ENCODE measurements around the gene RRP8. TPM values are rescaled to one million over a fixed set of nuclear protein-coding genes. Genes with fewer than 3 reads are reported as not detected.

The RRP8 gene
- total and polyA plus RNA-seq, 2 donors (not counting 1 experiment from before 2014, with no cell fraction given), result 8.6 to 29.4 TPM

- no peak overlapping the region for H3K4me3 Mint-ChIP-seq
- no peak overlapping the region for H3K4me2 ChIP-seq (replicated peaks; ENCODE audit: low read depth, low read length, poor library complexity, severe bottlenecking)
- no peaks in the 10 kb centered on the region for H3K4me1 ChIP-seq (ENCODE audit: control insufficient read depth in 2 of 2, insufficient read depth in 2 of 2, low read length in 2 of 2)
- 96% methylated on average over 11 of the region's 11 CpGs for WGBS (ENCODE audit: insufficient coverage)
- ATAC-seq (ENCODE audit: low read depth) (no peak), DNase-seq (no peak)
- CTCF ChIA-PET, result no interaction called here
- H3K9me3 ChIP-seq (ENCODE audit: control extremely low read depth in 1 of 3, control insufficient read depth in 2 of 3, insufficient read depth in 1 of 3, low read length in 2 of 3), result no peaks in the 10 kb centered on the region
- no peak overlapping the region for H3K9ac ChIP-seq (ENCODE audit: low read length)
- no peaks in the 10 kb centered on the region for H3K27me3 ChIP-seq (replicated peaks in 1 of 4; ENCODE audit: control extremely low read depth in 1 of 4, control insufficient read depth in 3 of 4, insufficient read depth in 4 of 4, low read length in 3 of 4)
- intact Hi-C loops (cut with micrococcal nuclease), result no loop called here
- no peak for TF ChIP-seq CTCF (IDR thresholded peaks at IDR 0.05)
- TF ChIP-seq EZH2 (IDR thresholded peaks at IDR 0.05; ENCODE audit: borderline replicate concordance, insufficient read depth, low read depth, low read length, poor library complexity, severe bottlenecking), result no peak
- H3K9me3 Mint-ChIP-seq (ENCODE audit: insufficient read depth), result no peaks in the 10 kb centered on the region
- H3K27ac ChIP-seq (ENCODE audit: low read length in 2 of 2), result no peak overlapping the region
- no peaks in the 10 kb centered on the region for H3K27me3 Mint-ChIP-seq
- H3K36me3 ChIP-seq (replicated peaks in 1 of 2; ENCODE audit: control extremely low read depth in 1 of 2, control insufficient read depth in 1 of 2, extremely low read depth in 1 of 2, insufficient read depth in 2 of 2, low read length in 1 of 2), result peaks cover 0 to 2% of the 10 kb centered on the region in 2 experiments
- H3K4me1 Mint-ChIP-seq, result no peaks in the 10 kb centered on the region
- no peak overlapping the region for H2AFZ ChIP-seq (ENCODE audit: insufficient read depth, low read depth, low read length, poor library complexity, severe bottlenecking)
- H3K79me2 ChIP-seq (ENCODE audit: control insufficient read depth, insufficient read depth, low read length), result no peaks in the 10 kb centered on the region
- no peaks in the 10 kb centered on the region for H4K20me1 ChIP-seq (ENCODE audit: control insufficient read depth, insufficient read depth, low read length, poor library complexity, severe bottlenecking)
- no peak overlapping the region for H3K27ac Mint-ChIP-seq
- H3K4me3 ChIP-seq (ENCODE audit: control extremely low read depth in 1 of 5, extremely low read depth in 1 of 5, insufficient read depth in 1 of 5, low read depth in 2 of 5, low read length in 4 of 5), result no peak overlapping the region
- POLR2A ChIA-PET, result no interaction called here
These were observed 46.4 kb downstream of the RRP8 start for GRCh38 chr11:6557063-6557462.

GRCh38 chr11:6556139-6556949 is 47.1 kb downstream of the RRP8 start:
- Mint-ChIP-seq H3K27ac (no peak overlapping the region), H3K27me3 (no peaks in the 10 kb centered on the region), H3K9me3 (ENCODE audit: insufficient read depth) (no peaks in the 10 kb centered on the region), H3K4me1 (no peaks in the 10 kb centered on the region), H3K4me3 (no peak overlapping the region)
- ATAC-seq (ENCODE audit: low read depth) (no peak), DNase-seq (no peak)
- WGBS (ENCODE audit: insufficient coverage), result 97% methylated on average over 8 of the region's 11 CpGs
- H3K4me2 ChIP-seq (replicated peaks; ENCODE audit: low read depth, low read length, poor library complexity, severe bottlenecking), result no peak overlapping the region
- no peaks in the 10 kb centered on the region for H3K27me3 ChIP-seq (replicated peaks in 1 of 4; ENCODE audit: control extremely low read depth in 1 of 4, control insufficient read depth in 3 of 4, insufficient read depth in 4 of 4, low read length in 3 of 4)
- no peak overlapping the region for H3K9ac ChIP-seq (ENCODE audit: low read length)
- no peak overlapping the region for H3K27ac ChIP-seq (ENCODE audit: low read length in 2 of 2)
- no peak overlapping the region for H3K4me3 ChIP-seq (ENCODE audit: control extremely low read depth in 1 of 5, extremely low read depth in 1 of 5, insufficient read depth in 1 of 5, low read depth in 2 of 5, low read length in 4 of 5)
- H3K79me2 ChIP-seq (ENCODE audit: control insufficient read depth, insufficient read depth, low read length), result no peaks in the 10 kb centered on the region
- intact Hi-C loops (cut with micrococcal nuclease), result no loop called here
- CTCF ChIA-PET, result interaction anchor here (1.3 kb wide), 1 partner anchor 25 kb away, joined by 3 read pairs; no protein-coding TSS in a partner anchor
- H3K9me3 ChIP-seq (ENCODE audit: control extremely low read depth in 1 of 3, control insufficient read depth in 2 of 3, insufficient read depth in 1 of 3, low read length in 2 of 3), result no peaks in the 10 kb centered on the region
- TF ChIP-seq CTCF (IDR thresholded peaks at IDR 0.05) (no peak), EZH2 (IDR thresholded peaks at IDR 0.05; ENCODE audit: borderline replicate concordance, insufficient read depth, low read depth, low read length, poor library complexity, severe bottlenecking) (no peak)
- H4K20me1 ChIP-seq (ENCODE audit: control insufficient read depth, insufficient read depth, low read length, poor library complexity, severe bottlenecking), result no peaks in the 10 kb centered on the region
- POLR2A ChIA-PET, result no interaction called here
- peaks cover 0 to 2% of the 10 kb centered on the region in 2 experiments for H3K36me3 ChIP-seq (replicated peaks in 1 of 2; ENCODE audit: control extremely low read depth in 1 of 2, control insufficient read depth in 1 of 2, extremely low read depth in 1 of 2, insufficient read depth in 2 of 2, low read length in 1 of 2)
- H2AFZ ChIP-seq (ENCODE audit: insufficient read depth, low read depth, low read length, poor library complexity, severe bottlenecking), result no peak overlapping the region
- no peaks in the 10 kb centered on the region for H3K4me1 ChIP-seq (ENCODE audit: control insufficient read depth in 2 of 2, insufficient read depth in 2 of 2, low read length in 2 of 2)

Measured in B cell (primary cell).